H1 (cell line): ENCODE measurements around the gene BAZ2B. TPM values are rescaled to one million over a fixed set of nuclear protein-coding genes. Genes with fewer than 3 reads are reported as not detected.

ENCODE experiments used
- CTCF ChIA-PET: fragments of 300-600 bp; sonication (Branson Sonifier 250); formaldehyde crosslinking; loops from one replicate; lab custom pipeline; 2021; ENCODE audit not compliant: partially characterized antibody; lab: Charles Lee
- POLR2A ChIA-PET: fragments of 300-600 bp; sonication (Branson Sonifier 250); formaldehyde crosslinking; loops from one replicate; lab custom pipeline; 2021; ENCODE audit warnings: inconsistent platforms; ENCODE audit not compliant: partially characterized antibody; lab: Charles Lee
- DNase-seq, 2 experiments: peaks; one replicate each; pipeline versions ENCODE4 v3.0.0 to v3.0.0-alpha.2; 2010 to 2022; ENCODE audit warnings: low spot score in 2 of 2, low read depth in 1 of 2, mixed read lengths in 1 of 2
- FAIRE-seq: peaks from 2 replicates; lab custom pipeline; 2011; peaks lifted over from hg19 to GRCh38; lab: Jason Lieb, UNC
- H2AFZ ChIP-seq: 2 replicates; pipeline ENCODE4 v1.8.1; 2012; ENCODE audit warnings: low read length, inconsistent platforms
- H2AK5ac ChIP-seq: 2 replicates; pipeline ENCODE4 v1.6.1; 2013; ENCODE audit warnings: low read depth, low read length
- H2BK120ac ChIP-seq: replicated peaks from 2 replicates; pipeline ENCODE3; 2013; ENCODE audit warnings: low read depth, low read length, inconsistent platforms
- H2BK12ac ChIP-seq: 2 replicates; pipeline ENCODE4 v1.6.1; 2013; ENCODE audit warnings: low read depth, low read length
- H2BK15ac ChIP-seq: 2 replicates; pipeline ENCODE4 v1.6.1; 2013; ENCODE audit warnings: low read length
- H2BK20ac ChIP-seq: 2 replicates; pipeline ENCODE4 v1.6.1; 2013; ENCODE audit warnings: low read length
- H2BK5ac ChIP-seq: 2 replicates; pipeline ENCODE4 v1.6.1; 2013; ENCODE audit warnings: low read depth, low read length
- H3K14ac ChIP-seq: 2 replicates; pipeline ENCODE4 v1.6.1; 2013; ENCODE audit warnings: inconsistent platforms; ENCODE audit not compliant: insufficient read length
- H3K18ac ChIP-seq: 2 replicates; pipeline ENCODE4 v1.6.1; 2013; ENCODE audit warnings: low read length; ENCODE audit errors: extremely low read depth
- H3K23ac ChIP-seq: 2 replicates; pipeline ENCODE4 v1.6.1; 2013; ENCODE audit warnings: inconsistent platforms; ENCODE audit not compliant: insufficient read length
- H3K23me2 ChIP-seq: 2 replicates; pipeline ENCODE4 v1.6.1; 2013; ENCODE audit warnings: low read depth, low read length
- H3K27ac ChIP-seq: 2 replicates; pipeline ENCODE4 v1.6.1; 2011; ENCODE audit warnings: low read depth, low read length, inconsistent platforms
- H3K27me3 ChIP-seq, 4 experiments: replicated peaks in 1 of 4; 1 replicate in 1 of 4; 2 replicates in 3 of 4; pipeline versions ENCODE4 v1.6.1 to v1.8.1; 2011 to 2013; ENCODE audit warnings: low read length in 3 of 4, mild to moderate bottlenecking in 3 of 4, inconsistent platforms in 2 of 4, mixed read lengths in 2 of 4, moderate library complexity in 1 of 4; ENCODE audit not compliant: control insufficient read depth in 3 of 4, insufficient read depth in 3 of 4; ENCODE audit errors: extremely low read depth in 1 of 4
- H3K36me3 ChIP-seq, 4 experiments: 2 replicates each; pipeline versions ENCODE4 v1.6.1 to v1.8.1; 2011 to 2013; ENCODE audit warnings: mild to moderate bottlenecking in 4 of 4, low read length in 3 of 4, moderate library complexity in 2 of 4, control low read depth in 1 of 4, inconsistent platforms in 1 of 4; ENCODE audit not compliant: insufficient read depth in 4 of 4, control insufficient read depth in 2 of 4
- H3K4ac ChIP-seq: replicated peaks from 2 replicates; pipeline ENCODE3; 2013; ENCODE audit warnings: low read length, low read depth, mixed read lengths, inconsistent platforms; ENCODE audit not compliant: insufficient read length
- H3K4me1 ChIP-seq, 4 experiments: replicated peaks in 1 of 4; 1 replicate in 1 of 4; 2 replicates in 3 of 4; pipeline versions ENCODE4 v1.6.1 to v1.8.1; 2011 to 2013; ENCODE audit warnings: low read length in 3 of 4, inconsistent platforms in 2 of 4, mixed read lengths in 1 of 4; ENCODE audit not compliant: insufficient read depth in 4 of 4, control insufficient read depth in 3 of 4
- H3K4me2 ChIP-seq, 2 experiments: 2 replicates each; pipeline versions ENCODE4 v1.6.1 to v1.8.1; 2011 to 2013; ENCODE audit warnings: low read depth in 2 of 2, low read length in 2 of 2, control low read depth in 1 of 2, inconsistent platforms in 1 of 2, mild to moderate bottlenecking in 1 of 2; ENCODE audit not compliant: insufficient read depth in 1 of 2
- H3K4me3 ChIP-seq, 4 experiments: fragments of 200-600, 300-600 bp in 1 of 4; sonication (generic), shearing (Covaris generic), sonication (Bioruptor Twin) in 1 of 4; 2 replicates each; pipeline versions ENCODE4 v1.5.1 to v1.8.1; 2011 to 2016; ENCODE audit warnings: low read length in 4 of 4, low read depth in 3 of 4, control low read depth in 2 of 4, inconsistent platforms in 2 of 4, mild to moderate bottlenecking in 2 of 4, mixed read lengths in 1 of 4, moderate library complexity in 1 of 4; ENCODE audit not compliant: insufficient read depth in 2 of 4; ENCODE audit errors: extremely low read depth in 1 of 4
- H3K56ac ChIP-seq: replicated peaks from 2 replicates; pipeline ENCODE3; 2013; ENCODE audit warnings: low read depth, mild to moderate bottlenecking, mixed read lengths, low read length, inconsistent platforms; ENCODE audit not compliant: insufficient read length
- H3K79me1 ChIP-seq: 2 replicates; pipeline ENCODE4 v1.6.1; 2013; ENCODE audit warnings: low read depth, low read length, control low read depth
- H3K79me2 ChIP-seq, 2 experiments: 2 replicates each; pipeline versions ENCODE4 v1.6.1 to v1.8.1; 2012 to 2013; ENCODE audit warnings: low read length in 2 of 2, mild to moderate bottlenecking in 2 of 2, inconsistent platforms in 1 of 2; ENCODE audit not compliant: insufficient read depth in 2 of 2, control insufficient read depth in 1 of 2
- H3K9ac ChIP-seq, 4 experiments: replicated peaks in 1 of 4; 1 replicate in 1 of 4; 2 replicates in 3 of 4; pipeline versions ENCODE4 v1.6.1 to v1.8.1; 2011 to 2013; ENCODE audit warnings: low read depth in 3 of 4, low read length in 3 of 4, control low read depth in 2 of 4, mild to moderate bottlenecking in 2 of 4, moderate library complexity in 2 of 4, inconsistent platforms in 1 of 4; ENCODE audit errors: extremely low read depth in 1 of 4
- H3K9me3 ChIP-seq, 2 experiments: 2 replicates each; pipeline versions ENCODE4 v1.6.1 to v1.8.1; 2012 to 2013; ENCODE audit warnings: mild to moderate bottlenecking in 2 of 2, moderate library complexity in 2 of 2, control low read depth in 1 of 2, inconsistent platforms in 1 of 2, low read depth in 1 of 2, low read length in 1 of 2, mixed read lengths in 1 of 2; ENCODE audit not compliant: insufficient read depth in 2 of 2
- H4K20me1 ChIP-seq, 2 experiments: replicated peaks in 1 of 2; 2 replicates each; pipeline versions ENCODE3 to v1.8.1; 2011 to 2013; ENCODE audit warnings: inconsistent platforms in 2 of 2, low read length in 2 of 2, mild to moderate bottlenecking in 1 of 2; ENCODE audit not compliant: insufficient read depth in 2 of 2, control insufficient read depth in 1 of 2
- H4K5ac ChIP-seq: 2 replicates; pipeline ENCODE4 v1.6.1; 2013; ENCODE audit warnings: low read length, low read depth, mixed read lengths, inconsistent platforms; ENCODE audit not compliant: insufficient read length
- H4K8ac ChIP-seq: 2 replicates; pipeline ENCODE4 v1.8.0; 2013; ENCODE audit warnings: mild to moderate bottlenecking, moderate library complexity, low read length, inconsistent platforms; ENCODE audit not compliant: insufficient read depth; ENCODE audit errors: extremely low read depth
- H4K91ac ChIP-seq: replicated peaks from 2 replicates; pipeline ENCODE3; 2013; ENCODE audit warnings: low read length, mixed read lengths, inconsistent platforms; ENCODE audit not compliant: insufficient read length
- BACH1 ChIP-seq: IDR thresholded peaks from 2 replicates; pipeline ENCODE4 v1.6.1; 2012; ENCODE audit warnings: low read length, improper control_type of control experiment
- HDAC2 ChIP-seq, 2 experiments: fragments of 300-600 bp in 1 of 2; sonication (generic) in 1 of 2; IDR thresholded peaks; 2 replicates each; pipeline ENCODE4 v1.6.1; 2011 to 2012; ENCODE audit warnings: low read depth in 2 of 2, low read length in 2 of 2, mild to moderate bottlenecking in 2 of 2, moderate library complexity in 2 of 2, borderline replicate concordance in 1 of 2, inconsistent platforms in 1 of 2
- KDM4A ChIP-seq: IDR thresholded peaks from one replicate; pipeline ENCODE4 v1.7.1; 2012; ENCODE audit warnings: low read depth, mild to moderate bottlenecking, moderate library complexity, low read length, inconsistent platforms; ENCODE audit not compliant: severe bottlenecking
- SP1 ChIP-seq: IDR thresholded peaks from 2 replicates; pipeline ENCODE4 v1.6.1; 2011; ENCODE audit warnings: low read depth, low read length
- SRF ChIP-seq: IDR thresholded peaks from 2 replicates; pipeline ENCODE4 v1.6.1; 2011; ENCODE audit warnings: mild to moderate bottlenecking, low read depth, low read length, moderate library complexity
- TEAD4 ChIP-seq: IDR thresholded peaks from 2 replicates; pipeline ENCODE4 v1.6.1; 2012; ENCODE audit warnings: low read depth, low read length, inconsistent platforms, mixed read lengths
- WGBS, 2 experiments: shearing (Covaris generic) in 1 of 2; methylation state at CpG; one replicate each; pipeline versions ENCODE4 v1.1.6 to v1.1.7; 2013 to 2015; ENCODE audit warnings: low lambda C conversion rate in 2 of 2, mixed read lengths in 2 of 2, inconsistent platforms in 1 of 2, low coverage in 1 of 2, missing lambda C conversion rate in 1 of 2; ENCODE audit not compliant: insufficient replicate concordance in 2 of 2, insufficient coverage in 1 of 2, insufficient read length in 1 of 2; ENCODE audit errors: extremely low coverage in 1 of 2, missing lambda C conversion rate in 1 of 2; 5-methylcytosine and 5-hydroxymethylcytosine counted together
- polyA plus RNA-seq, 7 experiments: library from polyadenylated mRNA; depleted of rRNA in 3 of 7; stranded (reverse) in 5 of 7; unstranded in 2 of 7; fragments of >200 nt in 5 of 7; fragments of 200-250 nt in 2 of 7; gene quantifications; 1 replicate in 5 of 7; 2 replicates in 1 of 7; 4 replicates in 1 of 7; pipeline versions ENCODE4 v1.2.1 to v1.2.3, GENCODE V29; 2011 to 2013; ENCODE audit warnings: missing spikeins in 2 of 7, mixed read lengths in 2 of 7
- total RNA-seq: library from RNA; stranded (reverse); fragmentation: NEBNext Ultra II Directional; extraction: Animal tissue kit (Norgen Biotek cat#: 25700); gene quantifications from 2 replicates; pipeline ENCODE4 v1.2.1, GENCODE V29; 2021

BAZ2B gene
- total and polyA plus RNA-seq, 2 of the 8 experiments (the other 6 are each of a cell fraction or from before 2014, with no cell fraction given), result 15.2 to 46.3 TPM

DNA sequence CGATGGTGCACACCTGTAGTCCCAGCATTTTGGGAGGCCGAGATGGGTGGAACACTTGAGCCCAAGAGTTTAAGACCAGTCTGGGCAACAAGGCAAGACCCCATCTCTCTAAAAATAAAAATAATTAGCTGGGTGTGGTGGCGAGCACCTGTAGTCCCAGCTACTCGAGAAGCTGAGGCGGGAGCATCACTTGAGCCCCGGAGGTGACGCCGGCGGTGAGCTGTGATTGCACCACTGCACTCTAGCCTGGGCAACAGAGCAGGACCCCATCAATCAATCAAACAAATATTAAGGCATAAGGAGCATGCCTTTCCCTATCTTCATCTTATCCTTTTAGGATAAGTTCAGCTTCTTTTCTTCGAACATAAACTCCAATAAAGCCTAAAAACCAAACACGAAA, 330.9 kb downstream of the BAZ2B start:
- no peak overlapping the region for H3K56ac ChIP-seq
- H3K4me2 ChIP-seq, result peak overlapping the region; percentile 92 to 97
- H4K5ac ChIP-seq, result no peak overlapping the region
- no peak overlapping the region for H2AK5ac ChIP-seq
- H3K14ac ChIP-seq, result no peak overlapping the region
- H3K9me3 ChIP-seq, result no peaks in the 10 kb centered on the region
- H3K9ac ChIP-seq, result no peak overlapping the region
- H3K79me1 ChIP-seq, result no peaks in the 10 kb centered on the region; the same call in 1 of the 2 replicates
- H4K8ac ChIP-seq, result no peak overlapping the region
- no peaks in the 10 kb centered on the region for H3K4me1 ChIP-seq
- FAIRE-seq, result no peak
- H4K20me1 ChIP-seq, result no peaks in the 10 kb centered on the region
- no peak overlapping the region for H3K27ac ChIP-seq
- no peak overlapping the region for H2BK120ac ChIP-seq
- H3K79me2 ChIP-seq, result peaks cover 0 to 7% of the 10 kb centered on the region in 2 experiments; a peak in 2 of 4 replicates
- POLR2A ChIA-PET, result interaction anchor here (0.9 to 2.2 kb wide), 2 partner anchors 11 to 16 kb away, joined by 3 to 7 read pairs; no protein-coding TSS in a partner anchor
- no peaks in the 10 kb centered on the region; a peak in 1 of 7 replicates for H3K27me3 ChIP-seq
- no peak overlapping the region; the same call in 1 of the 2 replicates for H3K18ac ChIP-seq
- H4K91ac ChIP-seq, result no peak overlapping the region
- H2BK5ac ChIP-seq, result no peak overlapping the region
- no peak overlapping the region for H2BK15ac ChIP-seq
- no peak overlapping the region for H2BK12ac ChIP-seq
- peaks cover 10% of the 10 kb centered on the region; the same call in 1 of the 2 replicates for H3K23me2 ChIP-seq
- no peak overlapping the region for H2AFZ ChIP-seq
- DNase-seq, result no peak
- TF ChIP-seq HDAC2 (IDR thresholded peaks at IDR 0.05; ENCODE audit: borderline replicate concordance in 1 of 2, low read depth in 2 of 2, low read length in 2 of 2) (no peak), KDM4A (no peak), SP1 (no peak), SRF (no peak), TEAD4 (no peak), BACH1 (no peak)
- TF ChIP-seq, all 59 proteins: peak for 0
- Histone ChIP-seq H3K4ac (no peak overlapping the region), H2BK20ac (no peak overlapping the region), H3K4me3 (peak overlapping the region; percentile 52 to 83 (median 68); a peak in 7 of 8 replicates), H3K23ac (no peak overlapping the region), H3K36me3 (no peaks in the 10 kb centered on the region)
- CTCF ChIA-PET, result interaction anchor here (0.6 kb wide), 1 partner anchor 635 kb away, joined by 4 read pairs; no protein-coding TSS in a partner anchor
- WGBS, 2 experiments, result 88% methylated on average over 11 of the region's 11 CpGs; no CpG with 5 or more reads in 1 of the 2 experiments
